ENCODE data around the gene BTBD9. TPM values are rescaled to one million over a fixed set of nuclear protein-coding genes. Genes with fewer than 3 reads are reported as not detected.

The BTBD9 gene
- total RNA-seq, 1 experiment from 2014 or later, result 19.4 TPM

DNA sequence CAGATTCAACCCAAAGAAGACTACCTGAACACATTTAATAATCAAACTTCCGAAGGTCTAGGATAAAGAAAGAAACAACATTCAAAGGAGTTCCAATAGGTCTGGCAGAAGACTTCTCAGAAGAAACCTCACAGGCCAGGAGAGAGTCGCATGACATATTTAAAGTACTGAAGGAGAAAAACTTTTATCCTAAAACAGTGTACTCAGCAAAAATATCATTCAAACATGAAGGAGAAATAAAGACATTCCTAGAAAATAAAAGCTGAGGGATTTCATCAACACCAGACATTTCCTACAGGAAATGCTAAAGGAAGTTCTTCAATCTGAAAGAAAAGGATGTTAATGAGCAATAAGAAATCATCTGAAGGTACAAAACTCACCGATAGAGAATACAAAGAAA is 108.6 kb downstream of the BTBD9 start:
- DNase-seq, result no peak
- no TSS peak for BruUV-seq (replicated peaks)
- intact Hi-C loops (cut with micrococcal nuclease; ENCODE audit: unreplicated experiment), result no loop called here
- TF ChIP-seq, protein P1, sequence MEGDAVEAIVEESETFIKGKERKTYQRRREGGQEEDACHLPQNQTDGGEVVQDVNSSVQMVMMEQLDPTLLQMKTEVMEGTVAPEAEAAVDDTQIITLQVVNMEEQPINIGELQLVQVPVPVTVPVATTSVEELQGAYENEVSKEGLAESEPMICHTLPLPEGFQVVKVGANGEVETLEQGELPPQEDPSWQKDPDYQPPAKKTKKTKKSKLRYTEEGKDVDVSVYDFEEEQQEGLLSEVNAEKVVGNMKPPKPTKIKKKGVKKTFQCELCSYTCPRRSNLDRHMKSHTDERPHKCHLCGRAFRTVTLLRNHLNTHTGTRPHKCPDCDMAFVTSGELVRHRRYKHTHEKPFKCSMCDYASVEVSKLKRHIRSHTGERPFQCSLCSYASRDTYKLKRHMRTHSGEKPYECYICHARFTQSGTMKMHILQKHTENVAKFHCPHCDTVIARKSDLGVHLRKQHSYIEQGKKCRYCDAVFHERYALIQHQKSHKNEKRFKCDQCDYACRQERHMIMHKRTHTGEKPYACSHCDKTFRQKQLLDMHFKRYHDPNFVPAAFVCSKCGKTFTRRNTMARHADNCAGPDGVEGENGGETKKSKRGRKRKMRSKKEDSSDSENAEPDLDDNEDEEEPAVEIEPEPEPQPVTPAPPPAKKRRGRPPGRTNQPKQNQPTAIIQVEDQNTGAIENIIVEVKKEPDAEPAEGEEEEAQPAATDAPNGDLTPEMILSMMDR (IDR thresholded peaks at IDR 0.05; ENCODE audit: unreplicated experiment), result no peak
- H3K27ac Mint-ChIP-seq (ENCODE audit: unreplicated experiment), result no peak overlapping the region
- H3K4me1 Mint-ChIP-seq (ENCODE audit: low read depth, unreplicated experiment), result no peaks in the 10 kb centered on the region
- H3K9me3 Mint-ChIP-seq (ENCODE audit: low read depth, unreplicated experiment), result peaks cover 2% of the 10 kb centered on the region
- CTCF ChIA-PET, result no interaction called here
- H3K4me3 Mint-ChIP-seq (ENCODE audit: low read depth, unreplicated experiment), result no peak overlapping the region
- H3K27me3 Mint-ChIP-seq (ENCODE audit: unreplicated experiment), result no peaks in the 10 kb centered on the region
- no peaks in the 10 kb centered on the region for H3K36me3 Mint-ChIP-seq (ENCODE audit: insufficient read depth, unreplicated experiment)

DNA sequence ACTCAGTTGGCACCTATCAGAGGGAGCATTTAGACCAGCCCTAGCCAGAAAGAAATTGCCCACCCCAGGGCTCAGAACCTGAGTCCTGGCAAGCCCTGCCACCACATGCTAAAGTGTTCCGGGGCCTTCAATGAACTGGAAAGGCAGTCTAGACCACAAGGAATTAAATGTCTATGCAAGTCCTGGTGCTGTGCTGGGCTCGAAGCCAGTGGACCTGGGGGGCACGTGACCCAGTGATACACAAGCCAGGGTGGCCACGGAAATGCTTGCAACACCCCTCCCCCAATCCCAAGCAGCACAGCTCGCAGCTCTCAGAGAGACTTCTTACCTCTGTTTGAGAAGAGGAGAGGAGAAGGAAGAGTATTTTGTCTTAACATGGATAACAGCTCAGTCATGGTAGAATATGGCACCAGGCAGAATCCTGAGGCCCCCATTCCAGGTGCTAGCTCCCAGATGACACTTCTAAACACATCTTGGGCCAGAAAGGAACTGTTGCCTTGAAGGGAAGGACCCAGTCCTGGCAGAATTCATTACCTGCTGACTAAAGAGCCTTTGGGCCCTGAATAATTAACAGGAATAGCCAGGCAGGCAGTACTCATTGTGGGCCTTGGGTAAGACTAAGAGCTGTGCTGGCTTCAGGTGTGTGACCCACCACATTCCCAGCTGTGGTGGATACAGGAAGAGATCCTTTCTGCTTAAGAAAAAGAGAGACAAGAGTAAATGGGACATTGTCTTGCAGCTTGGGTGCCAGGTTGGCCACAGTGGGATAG is 111.3 kb downstream of the BTBD9 start:
- CTCF ChIA-PET, result interaction anchor here (0.6 kb wide), 1 partner anchor 412 kb away, joined by 6 read pairs; no protein-coding TSS in a partner anchor
- Mint-ChIP-seq H3K4me1 (ENCODE audit: low read depth, unreplicated experiment) (no peaks in the 10 kb centered on the region), H3K27ac (ENCODE audit: unreplicated experiment) (no peak overlapping the region), H3K4me3 (ENCODE audit: low read depth, unreplicated experiment) (no peak overlapping the region), H3K36me3 (ENCODE audit: insufficient read depth, unreplicated experiment) (no peaks in the 10 kb centered on the region), H3K9me3 (ENCODE audit: low read depth, unreplicated experiment) (peaks cover 6% of the 10 kb centered on the region), H3K27me3 (ENCODE audit: unreplicated experiment) (no peaks in the 10 kb centered on the region)
- intact Hi-C loops (cut with micrococcal nuclease; ENCODE audit: unreplicated experiment), result no loop called here
- TF ChIP-seq, protein P1 (IDR thresholded peaks at IDR 0.05; ENCODE audit: unreplicated experiment), result no peak
- no peak for DNase-seq
- BruUV-seq (replicated peaks), result no TSS peak

DNA sequence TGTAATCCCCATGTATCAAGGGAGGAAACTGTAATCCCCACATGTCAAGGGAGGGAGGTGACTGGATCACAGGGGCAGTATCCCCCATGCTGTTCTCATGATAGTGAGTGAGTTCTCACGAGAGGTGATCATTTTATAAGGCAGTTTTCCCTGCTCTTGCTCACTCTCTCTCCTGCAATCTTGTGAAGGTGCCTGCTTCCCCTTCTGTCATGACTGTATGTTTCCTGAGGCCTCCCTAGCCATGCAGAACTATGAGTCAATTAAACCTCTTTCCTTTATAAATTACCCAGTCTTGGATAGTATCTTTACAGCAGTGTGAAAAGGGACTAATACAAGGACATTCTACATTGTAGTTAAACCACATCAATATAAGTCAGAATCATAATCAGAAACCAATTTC is 112.4 kb downstream of the BTBD9 start:
- TF ChIP-seq, protein P1 (IDR thresholded peaks at IDR 0.05; ENCODE audit: unreplicated experiment), result no peak
- intact Hi-C loops (cut with micrococcal nuclease; ENCODE audit: unreplicated experiment), result no loop called here
- H3K4me3 Mint-ChIP-seq (ENCODE audit: low read depth, unreplicated experiment), result no peak overlapping the region
- no TSS peak for BruUV-seq (replicated peaks)
- no peak for DNase-seq
- H3K4me1 Mint-ChIP-seq (ENCODE audit: low read depth, unreplicated experiment), result no peaks in the 10 kb centered on the region
- H3K27me3 Mint-ChIP-seq (ENCODE audit: unreplicated experiment), result no peaks in the 10 kb centered on the region
- no peak overlapping the region for H3K27ac Mint-ChIP-seq (ENCODE audit: unreplicated experiment)
- CTCF ChIA-PET, result no interaction called here
- H3K36me3 Mint-ChIP-seq (ENCODE audit: insufficient read depth, unreplicated experiment), result no peaks in the 10 kb centered on the region
- H3K9me3 Mint-ChIP-seq (ENCODE audit: low read depth, unreplicated experiment), result peaks cover 6% of the 10 kb centered on the region

DNA sequence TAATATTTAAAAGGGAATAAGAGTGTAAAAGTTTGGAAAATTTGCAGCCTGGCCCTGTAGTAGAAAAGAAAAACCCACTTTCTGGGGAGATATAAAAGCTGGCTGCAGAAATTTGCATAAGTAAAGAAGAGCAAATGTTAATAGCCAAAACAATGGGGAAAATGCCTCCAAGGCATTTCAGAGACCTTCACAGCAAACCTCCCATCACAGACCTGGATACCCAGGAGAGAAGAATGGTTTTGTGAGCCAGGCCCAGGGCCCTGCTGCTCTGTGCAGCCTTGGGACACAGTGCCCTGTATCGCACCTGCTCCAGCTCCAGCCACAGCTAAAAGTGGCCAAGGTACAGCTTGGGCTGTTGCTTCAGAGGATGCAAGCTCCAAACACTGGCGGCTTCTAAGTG is 113.8 kb downstream of the BTBD9 start:
- intact Hi-C loops (cut with micrococcal nuclease; ENCODE audit: unreplicated experiment), result loop anchor here (1.0 kb wide), 1 partner anchor 44 kb away; no protein-coding TSS in a partner anchor
- no TSS peak for BruUV-seq (replicated peaks)
- no peak overlapping the region for H3K27ac Mint-ChIP-seq (ENCODE audit: unreplicated experiment)

More for the DNA sequence above, 113.8 kb downstream of the BTBD9 start:
- no peaks in the 10 kb centered on the region for H3K27me3 Mint-ChIP-seq (ENCODE audit: unreplicated experiment)
- peaks cover 6% of the 10 kb centered on the region for H3K9me3 Mint-ChIP-seq (ENCODE audit: low read depth, unreplicated experiment)
- CTCF ChIA-PET, result no interaction called here
- H3K36me3 Mint-ChIP-seq (ENCODE audit: insufficient read depth, unreplicated experiment), result no peaks in the 10 kb centered on the region
- DNase-seq, result no peak
- TF ChIP-seq, protein P1 (IDR thresholded peaks at IDR 0.05; ENCODE audit: unreplicated experiment), result no peak
- no peak overlapping the region for H3K4me3 Mint-ChIP-seq (ENCODE audit: low read depth, unreplicated experiment)
- H3K4me1 Mint-ChIP-seq (ENCODE audit: low read depth, unreplicated experiment), result no peaks in the 10 kb centered on the region

All from Calu3 (cell line).